ENCODE results near the gene MTSS2. TPM values are rescaled to one million over a fixed set of nuclear protein-coding genes. Genes with fewer than 3 reads are reported as not detected.
A peak's percentile ranks its signal among the peaks of the same experiment; 100 is the strongest.

MTSS2 gene
- total RNA-seq, 4 donors from 2014 or later = 74.9 to 238 (median 130) TPM

- H3K4me1 ChIP-seq = peaks cover 90 to 95% (median 95%) of the 10 kb centered on the region in 4 donors
- H3K4me3 ChIP-seq = no peak overlapping the region
- TF ChIP-seq EP300 (IDR thresholded peaks at IDR 0.05) = no peak
- no peak for TF ChIP-seq POLR2AphosphoS5 (IDR thresholded peaks at IDR 0.05)
- no peak for TF ChIP-seq CTCF (IDR thresholded peaks at IDR 0.05)
- no peak for TF ChIP-seq POLR2A (IDR thresholded peaks at IDR 0.05; ENCODE audit: low read depth)
- H3K27ac ChIP-seq (replicated peaks in 1 of 4) = peak overlapping the region; percentile 96 to 99 (median 96)
- 58% methylated on average over 13 of the region's 19 CpGs for WGBS
- H3K36me3 ChIP-seq = peaks cover 0 to 6% (median 0%) of the 10 kb centered on the region in 4 donors
- intact Hi-C loops (cut with DNase I) = no loop called here
- H3K9me3 ChIP-seq = no peaks in the 10 kb centered on the region
- H3K27me3 ChIP-seq = no peaks in the 10 kb centered on the region
- DNase-seq (ENCODE audit: extremely low spot score) = no peak
Measured at GRCh38 chr16:70696952-70697593, 11.2 kb upstream of the MTSS2 start.

- Histone ChIP-seq H3K36me3 (peaks cover 0 to 6% (median 0%) of the 10 kb centered on the region in 4 donors), H3K4me1 (peaks cover 90 to 95% (median 95%) of the 10 kb centered on the region in 4 donors), H3K9me3 (no peaks in the 10 kb centered on the region), H3K4me3 (no peak overlapping the region), H3K27me3 (no peaks in the 10 kb centered on the region), H3K27ac (replicated peaks in 1 of 4) (peak overlapping the region; percentile 96 to 99 (median 96))
- TF ChIP-seq EP300 (IDR thresholded peaks at IDR 0.05) (no peak), POLR2AphosphoS5 (IDR thresholded peaks at IDR 0.05) (no peak), POLR2A (IDR thresholded peaks at IDR 0.05; ENCODE audit: low read depth) (no peak), CTCF (IDR thresholded peaks at IDR 0.05) (no peak)
- intact Hi-C loops (cut with DNase I) = no loop called here
- 100% methylated on average over 6 of the region's 8 CpGs for WGBS
- DNase-seq (ENCODE audit: extremely low spot score) = no peak
Measured at GRCh38 chr16:70696355-70696754, 10.5 kb upstream of the MTSS2 start.

- H3K4me1 ChIP-seq = peaks cover 90 to 95% (median 95%) of the 10 kb centered on the region in 4 donors
- no peak for TF ChIP-seq CTCF (IDR thresholded peaks at IDR 0.05)
- no peak for TF ChIP-seq POLR2AphosphoS5 (IDR thresholded peaks at IDR 0.05)
- TF ChIP-seq POLR2A (IDR thresholded peaks at IDR 0.05; ENCODE audit: low read depth) = no peak
- no peak for TF ChIP-seq EP300 (IDR thresholded peaks at IDR 0.05)
- 56% methylated on average over 11 of the region's 14 CpGs for WGBS
- peaks cover 0 to 6% (median 0%) of the 10 kb centered on the region in 4 donors for H3K36me3 ChIP-seq
- H3K9me3 ChIP-seq = no peaks in the 10 kb centered on the region
- intact Hi-C loops (cut with DNase I) = no loop called here
- no peak overlapping the region for H3K4me3 ChIP-seq
- peak overlapping the region; percentile 96 to 99 (median 96) for H3K27ac ChIP-seq (replicated peaks in 1 of 4)
- no peak for DNase-seq (ENCODE audit: extremely low spot score)
- no peaks in the 10 kb centered on the region for H3K27me3 ChIP-seq
Measured at GRCh38 chr16:70695331-70696070, 9.6 kb upstream of the MTSS2 start.

- no peak for DNase-seq (ENCODE audit: extremely low spot score)
- no peak overlapping the region for H3K4me3 ChIP-seq
- TF ChIP-seq CTCF (IDR thresholded peaks at IDR 0.05) (no peak), POLR2A (IDR thresholded peaks at IDR 0.05; ENCODE audit: low read depth) (no peak), POLR2AphosphoS5 (IDR thresholded peaks at IDR 0.05) (no peak), EP300 (IDR thresholded peaks at IDR 0.05) (no peak)
- peaks cover 0 to 6% (median 0%) of the 10 kb centered on the region in 4 donors for H3K36me3 ChIP-seq
- intact Hi-C loops (cut with DNase I) = no loop called here
- peaks cover 90 to 95% (median 95%) of the 10 kb centered on the region in 4 donors for H3K4me1 ChIP-seq
- no peaks in the 10 kb centered on the region for H3K9me3 ChIP-seq
- WGBS = 56% methylated on average over 4 of the region's 4 CpGs
- H3K27me3 ChIP-seq = no peaks in the 10 kb centered on the region
- H3K27ac ChIP-seq (replicated peaks in 1 of 4) = peak overlapping the region; percentile 96 to 99 (median 96)
Measured at GRCh38 chr16:70694868-70695218, 9.0 kb upstream of the MTSS2 start.

Measured in esophagus muscularis mucosa (tissue), 4 donors.